HEK293T (cell line): ENCODE results near the gene CCDC38.

Source experiments
- ARNT ChIP-seq: fragments of 450-650 bp; IDR thresholded peaks from 2 replicates; pipeline ENCODE4 v1.6.1; 2017; ENCODE audit warnings: mild to moderate bottlenecking
- BHLHE40 ChIP-seq: fragments of 450-650 bp; IDR thresholded peaks from 2 replicates; pipeline ENCODE4 v1.6.1; 2016; ENCODE audit warnings: mild to moderate bottlenecking, moderate library complexity, borderline replicate concordance
- ELF4 ChIP-seq: fragments of 450-650 bp; IDR thresholded peaks from 2 replicates; pipeline ENCODE4 v1.6.1; 2017; ENCODE audit warnings: antibody characterized with exemption
- FOXA1 ChIP-seq: fragments of 450-650 bp; IDR thresholded peaks from 2 replicates; pipeline ENCODE4 v1.6.1; 2016; ENCODE audit warnings: mild to moderate bottlenecking
- FOXK2 ChIP-seq: fragments of 450-650 bp; IDR thresholded peaks from 2 replicates; pipeline ENCODE4 v1.6.1; 2016; ENCODE audit warnings: mild to moderate bottlenecking
- HDGF ChIP-seq: fragments of 450-650 bp; IDR thresholded peaks from 2 replicates; pipeline ENCODE4 v1.6.1; 2017; ENCODE audit warnings: antibody characterized with exemption, borderline replicate concordance
- SP1 ChIP-seq: fragments of 450-650 bp; IDR thresholded peaks from 2 replicates; pipeline ENCODE4 v1.6.1; 2017
- SUZ12 ChIP-seq: fragments of 450-650 bp; IDR thresholded peaks from 2 replicates; pipeline ENCODE4 v1.6.1; 2016; ENCODE audit warnings: mild to moderate bottlenecking
- ZNF384 ChIP-seq: fragments of 450-650 bp; IDR thresholded peaks from 2 replicates; pipeline ENCODE4 v1.6.1; 2016

GRCh38 chr12:95848575-95849388, 93.6 kb downstream of the CCDC38 start:
- TF ChIP-seq SUZ12, result no peak
- TF ChIP-seq ELF4, result no peak
- TF ChIP-seq SP1, result no peak
- no peak for TF ChIP-seq HDGF
- TF ChIP-seq FOXK2, result no peak
- TF ChIP-seq ZNF384, result no peak
- no peak for TF ChIP-seq FOXA1
- no peak for TF ChIP-seq BHLHE40
- no peak for TF ChIP-seq ARNT
